ENCODE measurements around the gene SOX11.

SOX11 gene

GRCh38 chr2:5730386-5730785 is 38.2 kb downstream of the SOX11 start:
- H3K4me3 ChIP-seq (ENCODE audit: low read depth, low read length), result no peak overlapping the region
- POLR2A ChIA-PET, result no interaction called here
- CTCF ChIA-PET, result interaction anchor here (1.3 kb wide), 1 partner anchor 186 kb away, joined by 5 read pairs; no protein-coding TSS in a partner anchor
- no peak for TF ChIP-seq CTCF (IDR thresholded peaks at IDR 0.05; ENCODE audit: insufficient read depth, low read length, missing control alignments)
- no peak for DNase-seq (ENCODE audit: low read depth, low spot score)

GRCh38 chr2:5734859-5735520 is 42.8 kb downstream of the SOX11 start:
- no peak for TF ChIP-seq CTCF (IDR thresholded peaks at IDR 0.05; ENCODE audit: insufficient read depth, low read length, missing control alignments)
- no peak for DNase-seq (ENCODE audit: low read depth, low spot score)
- H3K4me3 ChIP-seq (ENCODE audit: low read depth, low read length), result no peak overlapping the region
- ChIA-PET CTCF (no interaction called here), POLR2A (no interaction called here)

- no peak for DNase-seq (ENCODE audit: low read depth, low spot score)
- TF ChIP-seq CTCF (IDR thresholded peaks at IDR 0.05; ENCODE audit: insufficient read depth, low read length, missing control alignments), result no peak
- ChIA-PET POLR2A (no interaction called here), CTCF (no interaction called here)
- H3K4me3 ChIP-seq (ENCODE audit: low read depth, low read length), result no peak overlapping the region
Observed at GRCh38 chr2:5735521-5735861, 43.3 kb downstream of the SOX11 start.

GRCh38 chr2:5736050-5736449 is 43.9 kb downstream of the SOX11 start:
- POLR2A ChIA-PET, result no interaction called here
- no peak overlapping the region for H3K4me3 ChIP-seq (ENCODE audit: low read depth, low read length)
- CTCF ChIA-PET, result no interaction called here
- no peak for DNase-seq (ENCODE audit: low read depth, low spot score)
- TF ChIP-seq CTCF (IDR thresholded peaks at IDR 0.05; ENCODE audit: insufficient read depth, low read length, missing control alignments), result no peak

- no peak for DNase-seq (ENCODE audit: low read depth, low spot score)
- no peak overlapping the region for H3K4me3 ChIP-seq (ENCODE audit: low read depth, low read length)
- CTCF ChIA-PET, result no interaction called here
- POLR2A ChIA-PET, result no interaction called here
- no peak for TF ChIP-seq CTCF (IDR thresholded peaks at IDR 0.05; ENCODE audit: insufficient read depth, low read length, missing control alignments)
Observed at GRCh38 chr2:5736886-5737285, 44.7 kb downstream of the SOX11 start.

- DNase-seq (ENCODE audit: low read depth, low spot score), result no peak
- ChIA-PET CTCF (no interaction called here), POLR2A (no interaction called here)
- TF ChIP-seq CTCF (IDR thresholded peaks at IDR 0.05; ENCODE audit: insufficient read depth, low read length, missing control alignments), result no peak
- H3K4me3 ChIP-seq (ENCODE audit: low read depth, low read length), result no peak overlapping the region
Observed at GRCh38 chr2:5740053-5740452, 47.9 kb downstream of the SOX11 start.

Data from AG04449 (cell line).